GM12892 (cell line): ENCODE results near the gene ZC3H12C.

Experiments used
- POLR2A ChIP-seq: IDR thresholded peaks from 2 replicates; pipeline ENCODE4 v1.6.1; 2011; ENCODE audit warnings: low read depth, low read length, control low read depth
- POLR2AphosphoS5 ChIP-seq: IDR thresholded peaks from 2 replicates; pipeline ENCODE4 v1.6.1; 2011; ENCODE audit warnings: low read depth, low read length, control low read depth

GRCh38 chr11:110090466-110091026, 2.6 kb upstream of the ZC3H12C start:
- no peak for TF ChIP-seq POLR2AphosphoS5
- TF ChIP-seq POLR2A, result no peak; the same call in 1 of the 2 replicates
